Upper lobe of right lung (tissue), 1 donor: Measurements from ENCODE around the gene PNMA1. TPM values are rescaled to one million over a fixed set of nuclear protein-coding genes. Genes with fewer than 3 reads are reported as not detected.

ENCODE experiments used
- ATAC-seq: fragments of 200-7000 bp; cut with Tn5 transposase; one replicate; pipeline ENCODE4 v1.9.1; 2020; ENCODE audit warnings: mild to moderate bottlenecking, moderate library complexity
- DNase-seq: peaks from one replicate; pipeline ENCODE4 v3.0.0-alpha.2; 2020
- H3K27ac ChIP-seq: fragments of 200-600 bp; one replicate; pipeline ENCODE4 v1.8.0; 2022
- H3K27me3 ChIP-seq: fragments of 200-600 bp; one replicate; pipeline ENCODE4 v1.8.0; 2022; ENCODE audit warnings: mild to moderate bottlenecking
- H3K36me3 ChIP-seq: fragments of 200-600 bp; one replicate; pipeline ENCODE4 v1.8.0; 2022
- H3K4me1 ChIP-seq: fragments of 200-600 bp; one replicate; pipeline ENCODE4 v1.8.0; 2022
- H3K4me3 ChIP-seq: fragments of 200-600 bp; one replicate; pipeline ENCODE4 v1.8.0; 2022; ENCODE audit warnings: mild to moderate bottlenecking
- H3K9me3 ChIP-seq: fragments of 200-600 bp; one replicate; pipeline ENCODE4 v1.8.0; 2022
- intact Hi-C: fragments of 100-400 bp; cut with DNase I; formaldehyde crosslinking; loops from one replicate; pipeline ENCODE4 v1.11.0; 2022
- total RNA-seq: library from RNA; stranded (reverse); fragmentation: NEBNext Ultra II Directional; extraction: Animal tissue kit (Norgen Biotek cat#: 25700); gene quantifications from one replicate; pipeline ENCODE4 v1.2.1, GENCODE V29; 2021
- TF ChIP-seq, protein P1 (sequence below): fragments of 200-600 bp; IDR thresholded peaks from one replicate; pipeline ENCODE4 v1.8.0; 2022; ENCODE audit warnings: antibody characterized with exemption
- donor health status: DM: no; HTN: yes; CAD: no; lungs with severe emphysema.

The PNMA1 gene
- total RNA-seq, 1 donor from 2014 or later: 22.0 TPM

DNA sequence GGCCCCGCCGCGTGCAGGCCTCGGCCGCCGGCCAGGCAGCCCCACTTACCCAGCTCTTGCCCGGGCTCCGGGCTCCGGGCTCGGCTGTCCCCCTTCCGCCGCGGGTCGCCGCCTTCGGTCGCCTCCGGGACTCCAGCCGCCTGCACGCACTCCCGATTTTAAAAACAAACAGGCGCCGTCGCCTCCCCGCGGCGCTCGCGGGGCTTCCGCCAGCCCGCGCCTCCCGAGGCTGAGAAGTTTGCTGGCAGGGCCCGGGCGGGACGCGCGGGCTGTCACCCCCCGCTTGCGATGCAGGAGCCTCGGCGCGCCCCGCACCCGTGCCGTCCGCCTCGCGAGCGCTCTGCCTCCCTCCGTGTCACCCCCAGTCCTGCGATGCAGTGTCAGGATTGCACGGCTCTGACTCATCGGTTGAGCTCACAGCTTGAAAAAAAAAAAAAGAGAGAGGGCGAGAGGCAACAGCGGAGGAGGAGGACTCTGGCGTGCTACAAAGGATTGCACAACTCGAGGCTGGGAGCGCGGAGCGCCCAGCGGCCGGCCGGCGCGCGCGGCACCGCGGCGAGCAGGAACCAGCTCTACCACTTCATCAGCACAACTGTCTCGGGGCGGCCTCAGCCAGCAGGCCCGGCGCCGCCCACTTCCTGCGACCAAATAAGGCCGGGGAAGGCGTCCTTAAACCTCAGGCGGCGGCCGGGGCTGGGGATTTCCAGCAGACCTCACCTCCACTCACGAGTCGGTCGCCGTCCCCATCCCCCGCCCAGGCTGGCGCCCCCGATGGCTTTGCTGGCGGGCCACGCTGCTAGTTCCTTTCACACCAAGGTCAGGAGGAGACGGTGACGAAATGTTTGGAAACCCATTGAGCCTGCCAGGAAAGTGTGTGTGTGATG lies 45.8 kb upstream of the PNMA1 start:
- H3K4me3 ChIP-seq: peak overlapping the region; percentile 66
- H3K27me3 ChIP-seq: no peaks in the 10 kb centered on the region
- ATAC-seq (peak; percentile 87), DNase-seq (peak; percentile 98)
- H3K4me1 ChIP-seq: peaks cover 83% of the 10 kb centered on the region
- intact Hi-C loops: no loop called here
- TF ChIP-seq, protein P1, sequence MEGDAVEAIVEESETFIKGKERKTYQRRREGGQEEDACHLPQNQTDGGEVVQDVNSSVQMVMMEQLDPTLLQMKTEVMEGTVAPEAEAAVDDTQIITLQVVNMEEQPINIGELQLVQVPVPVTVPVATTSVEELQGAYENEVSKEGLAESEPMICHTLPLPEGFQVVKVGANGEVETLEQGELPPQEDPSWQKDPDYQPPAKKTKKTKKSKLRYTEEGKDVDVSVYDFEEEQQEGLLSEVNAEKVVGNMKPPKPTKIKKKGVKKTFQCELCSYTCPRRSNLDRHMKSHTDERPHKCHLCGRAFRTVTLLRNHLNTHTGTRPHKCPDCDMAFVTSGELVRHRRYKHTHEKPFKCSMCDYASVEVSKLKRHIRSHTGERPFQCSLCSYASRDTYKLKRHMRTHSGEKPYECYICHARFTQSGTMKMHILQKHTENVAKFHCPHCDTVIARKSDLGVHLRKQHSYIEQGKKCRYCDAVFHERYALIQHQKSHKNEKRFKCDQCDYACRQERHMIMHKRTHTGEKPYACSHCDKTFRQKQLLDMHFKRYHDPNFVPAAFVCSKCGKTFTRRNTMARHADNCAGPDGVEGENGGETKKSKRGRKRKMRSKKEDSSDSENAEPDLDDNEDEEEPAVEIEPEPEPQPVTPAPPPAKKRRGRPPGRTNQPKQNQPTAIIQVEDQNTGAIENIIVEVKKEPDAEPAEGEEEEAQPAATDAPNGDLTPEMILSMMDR: no peak
- H3K27ac ChIP-seq: peak overlapping the region; percentile 98
- H3K9me3 ChIP-seq: no peaks in the 10 kb centered on the region
- H3K36me3 ChIP-seq: no peaks in the 10 kb centered on the region

DNA sequence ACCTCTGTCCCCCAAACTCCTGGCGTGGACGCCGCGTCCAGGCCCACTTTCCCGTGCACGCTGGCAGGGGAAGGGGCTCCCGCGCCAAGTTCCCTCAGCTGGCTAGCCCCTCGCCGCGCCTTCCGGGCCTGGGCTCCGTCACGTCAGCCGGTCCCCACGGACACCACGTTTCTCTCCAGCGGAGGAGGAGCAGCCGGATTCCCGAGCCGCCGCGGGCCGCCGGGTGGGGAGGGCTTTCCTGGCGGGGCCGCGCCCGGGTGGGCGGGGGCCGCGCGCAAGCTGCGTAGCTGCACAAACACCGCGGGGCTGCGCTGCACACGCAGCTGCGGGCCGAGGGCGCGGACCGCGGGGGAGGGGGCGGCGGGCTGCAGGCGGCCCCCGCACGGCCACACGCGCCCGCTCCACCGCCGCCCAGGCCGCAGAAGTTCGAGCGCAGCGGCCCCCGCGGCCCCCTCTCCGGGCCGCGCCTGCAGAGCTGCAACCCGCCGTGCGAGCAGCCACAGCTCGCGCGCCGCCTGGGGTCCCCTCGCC lies 45.1 kb upstream of the PNMA1 start:
- TF ChIP-seq, protein P1: no peak
- H3K4me1 ChIP-seq: peaks cover 83% of the 10 kb centered on the region
- no peaks in the 10 kb centered on the region for H3K9me3 ChIP-seq
- intact Hi-C loops: no loop called here
- H3K27me3 ChIP-seq: no peaks in the 10 kb centered on the region
- no peaks in the 10 kb centered on the region for H3K36me3 ChIP-seq
- DNase-seq (peak; percentile 85), ATAC-seq (peak; percentile 30)
- H3K27ac ChIP-seq: peak overlapping the region; percentile 98
- H3K4me3 ChIP-seq: peak overlapping the region; percentile 66

DNA sequence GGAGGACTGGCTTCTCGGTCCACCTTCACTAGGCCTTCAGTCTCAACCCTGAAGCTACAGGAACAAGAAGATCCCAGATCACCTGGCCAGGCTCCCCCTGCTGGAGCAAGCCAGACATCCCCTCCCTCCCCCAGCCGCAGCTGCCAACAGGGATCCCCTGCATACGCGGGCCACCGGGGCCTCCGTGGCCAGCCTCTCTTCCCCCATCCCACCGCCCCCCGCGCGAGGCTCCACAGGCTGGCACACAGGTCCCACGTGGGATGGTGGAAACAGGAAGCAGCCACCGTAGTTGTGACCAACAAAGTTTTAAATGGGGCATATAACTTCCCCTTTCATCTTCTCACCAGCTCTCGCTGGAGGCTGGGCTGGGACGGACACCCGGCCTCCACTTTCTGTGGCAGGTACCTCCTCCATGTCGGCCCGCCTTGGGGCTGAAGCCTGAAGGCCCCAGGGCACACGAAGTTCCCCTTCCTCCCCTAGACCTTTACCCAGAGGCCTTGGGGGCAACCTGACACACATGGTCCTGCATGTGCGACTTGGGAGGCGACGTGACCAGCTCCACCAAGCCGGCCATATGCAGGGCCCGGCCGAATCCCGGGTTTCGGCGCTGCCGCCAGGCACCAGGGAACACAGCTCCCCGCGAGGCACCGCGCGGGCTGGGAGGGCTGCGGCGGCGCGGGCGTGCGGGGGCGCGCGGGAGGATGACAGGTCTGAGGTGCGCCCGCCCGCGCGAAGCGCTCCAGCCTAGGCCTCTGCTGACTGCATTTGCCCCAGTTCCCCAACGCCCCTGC lies 44.4 kb upstream of the PNMA1 start:
- DNase-seq: peak; percentile 88

DNA sequence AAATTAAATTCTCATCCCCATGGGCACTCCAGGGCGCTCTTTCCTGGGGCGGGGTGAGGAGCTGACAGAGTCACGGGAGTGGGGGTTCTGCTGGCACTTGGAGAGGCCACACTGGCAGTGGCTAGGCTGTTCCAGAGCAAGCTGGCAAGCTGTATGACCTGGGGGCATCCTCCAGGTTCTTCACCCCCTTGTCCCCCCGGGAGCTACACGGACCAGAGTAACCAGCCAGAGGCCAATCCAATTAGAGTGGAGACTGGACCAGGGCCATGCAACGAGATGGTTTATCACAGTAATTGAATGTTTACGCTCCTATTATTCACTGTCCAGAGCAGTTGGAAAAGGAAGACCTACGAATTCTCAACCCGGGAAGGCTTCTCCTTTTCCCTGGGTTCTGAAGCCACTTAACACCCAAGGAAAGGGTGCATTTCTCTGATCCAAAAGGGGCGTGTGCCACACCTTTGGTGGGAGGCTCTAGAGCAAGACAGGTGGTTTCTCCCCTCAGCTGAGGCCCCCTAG lies 43.8 kb upstream of the PNMA1 start:
- TF ChIP-seq, protein P1: no peak
- Histone ChIP-seq H3K9me3 (no peaks in the 10 kb centered on the region), H3K27ac (peak overlapping the region; percentile 98), H3K4me3 (peak overlapping the region; percentile 66), H3K4me1 (peaks cover 83% of the 10 kb centered on the region), H3K27me3 (no peaks in the 10 kb centered on the region), H3K36me3 (no peaks in the 10 kb centered on the region)
- ATAC-seq (no peak), DNase-seq (no peak)
- intact Hi-C loops: no loop called here

More for the DNA sequence above, 44.4 kb upstream of the PNMA1 start:
- intact Hi-C loops: no loop called here
- Histone ChIP-seq H3K4me3 (peak overlapping the region; percentile 66), H3K4me1 (peaks cover 83% of the 10 kb centered on the region), H3K9me3 (no peaks in the 10 kb centered on the region), H3K36me3 (no peaks in the 10 kb centered on the region), H3K27me3 (no peaks in the 10 kb centered on the region), H3K27ac (peak overlapping the region; percentile 98)
- peak; percentile 10 for ATAC-seq
- TF ChIP-seq, protein P1: peak; percentile 61

DNA sequence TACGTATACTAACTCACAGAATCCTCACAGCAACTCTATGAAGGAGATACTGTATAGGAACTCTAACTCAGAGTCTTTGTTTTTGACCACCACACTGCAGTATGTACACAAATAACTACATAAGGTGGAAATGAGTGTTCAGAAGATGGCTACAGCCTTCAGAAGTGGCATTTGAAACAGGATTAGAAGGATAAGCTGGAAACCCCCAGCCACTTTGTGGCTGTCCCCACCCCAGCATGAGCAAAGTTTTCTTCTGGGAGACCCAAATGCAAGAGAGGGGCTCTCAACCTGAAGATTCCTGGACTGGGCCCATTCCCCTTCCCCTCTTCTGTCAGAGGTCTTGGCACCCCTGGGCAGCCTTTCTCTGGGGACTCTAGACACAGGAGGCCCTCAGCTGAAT lies 43.2 kb upstream of the PNMA1 start:
- H3K4me3 ChIP-seq: no peak overlapping the region
- intact Hi-C loops: no loop called here

More for the DNA sequence above, 43.2 kb upstream of the PNMA1 start:
- H3K27ac ChIP-seq: peak overlapping the region; percentile 98
- no peaks in the 10 kb centered on the region for H3K27me3 ChIP-seq
- no peaks in the 10 kb centered on the region for H3K36me3 ChIP-seq
- ATAC-seq (no peak), DNase-seq (no peak)
- TF ChIP-seq, protein P1: no peak
- no peaks in the 10 kb centered on the region for H3K9me3 ChIP-seq
- H3K4me1 ChIP-seq: peaks cover 83% of the 10 kb centered on the region
